OCI-LY7 (cell line): Measurements from ENCODE around the gene FAM217B. TPM values are rescaled to one million over a fixed set of nuclear protein-coding genes. Genes with fewer than 3 reads are reported as not detected.

Experiments
- BruUV-seq: library from RNA; stranded (reverse); fragments of 400-500 nt; replicated peaks from 2 replicates; lab custom pipeline; 2021; lab: Mats Ljungman, UMichigan
- CTCF ChIA-PET: fragments of 300-600 bp; sonication (Branson Sonifier 250); formaldehyde crosslinking; loops from one replicate; lab custom pipeline; 2022; ENCODE audit warnings: antibody characterized with exemption; ENCODE audit not compliant: unreplicated experiment; lab: Charles Lee
- POLR2A ChIA-PET: fragments of 300-600 bp; sonication (Branson Sonifier 250); formaldehyde crosslinking; loops from one replicate; lab custom pipeline; 2022; ENCODE audit warnings: antibody characterized with exemption; lab: Charles Lee
- DNase-seq: peaks from one replicate; pipeline ENCODE4 v3.0.0-alpha.2; 2015; ENCODE audit warnings: low spot score
- H2AFZ ChIP-seq: fragments of 200-600 bp; sonication (generic), shearing (Covaris generic); 2 replicates; pipeline ENCODE4 v1.6.1; 2014; ENCODE audit warnings: mild to moderate bottlenecking, antibody characterized with exemption, low read length, moderate library complexity
- H3K27ac ChIP-seq: fragments of 200-600 bp; sonication (generic); 2 replicates; pipeline ENCODE4 v1.5.1; 2014; ENCODE audit warnings: mixed run types, low read depth, mild to moderate bottlenecking, moderate library complexity, low read length, inconsistent platforms; ENCODE audit not compliant: poor library complexity, severe bottlenecking
- H3K36me3 ChIP-seq: fragments of 200-600 bp; sonication (generic); 2 replicates; pipeline ENCODE4 v1.6.1; 2014; ENCODE audit warnings: mild to moderate bottlenecking, antibody characterized with exemption, low read length, moderate library complexity, mixed read lengths; ENCODE audit not compliant: insufficient read depth
- H3K4me1 ChIP-seq: fragments of 200-600 bp; sonication (generic); 2 replicates; pipeline ENCODE4 v1.5.1; 2014; ENCODE audit warnings: mild to moderate bottlenecking, low read length; ENCODE audit not compliant: insufficient read depth, poor library complexity, severe bottlenecking
- H3K4me2 ChIP-seq: fragments of 200-600 bp; sonication (generic); 2 replicates; pipeline ENCODE4 v1.6.1; 2014; ENCODE audit warnings: mild to moderate bottlenecking, low read length
- H3K4me3 ChIP-seq: fragments of 200-600 bp; sonication (generic); 2 replicates; pipeline ENCODE4 v1.5.1; 2014; ENCODE audit warnings: mild to moderate bottlenecking, low read depth, low read length; ENCODE audit not compliant: poor library complexity, severe bottlenecking
- H3K79me2 ChIP-seq: fragments of 200-600 bp; sonication (generic); 2 replicates; pipeline ENCODE4 v1.6.1; 2016; ENCODE audit warnings: low read depth, mild to moderate bottlenecking, low read length, moderate library complexity, mixed read lengths; ENCODE audit not compliant: insufficient read depth
- H3K9me2 ChIP-seq: fragments of 200-600 bp; sonication (generic); 2 replicates; pipeline ENCODE4 v1.6.1; 2016; ENCODE audit warnings: mild to moderate bottlenecking, low read length, mixed read lengths; ENCODE audit not compliant: insufficient read depth
- H3K9me3 ChIP-seq: fragments of 200-600 bp; sonication (generic); 2 replicates; pipeline ENCODE4 v1.6.1; 2014; ENCODE audit warnings: mild to moderate bottlenecking, mixed run types, low read length, mixed read lengths
- H4K20me1 ChIP-seq: fragments of 200-600 bp; sonication (generic); 2 replicates; pipeline ENCODE4 v1.6.1; 2014; ENCODE audit warnings: mild to moderate bottlenecking, antibody characterized with exemption, low read length, moderate library complexity, mixed read lengths; ENCODE audit not compliant: insufficient read depth
- CTCF ChIP-seq: fragments of 200-600 bp; sonication (generic); conservative IDR thresholded peaks from 2 replicates; pipeline ENCODE4 v1.5.1; 2014; ENCODE audit warnings: mild to moderate bottlenecking, antibody characterized with exemption, low read length, moderate library complexity, mixed read lengths
- EZH2phosphoT487 ChIP-seq: fragments of 200-600 bp; sonication (generic); IDR thresholded peaks from 2 replicates; pipeline ENCODE4 v1.6.1; 2018; ENCODE audit warnings: low read depth, borderline replicate concordance, mild to moderate bottlenecking, mixed run types, antibody characterized with exemption, low read length, moderate library complexity, mixed read lengths
- intact Hi-C: fragments of 100-400 bp; cut with micrococcal nuclease; formaldehyde crosslinking; loops from one replicate; pipeline ENCODE4 v1.10.0; 2022; ENCODE audit not compliant: unreplicated experiment
- total RNA-seq, 2 experiments: library from RNA; depleted of rRNA in 1 of 2; stranded (reverse); fragments of >200 nt in 1 of 2; shearing (Covaris generic) in 1 of 2; gene quantifications; 2 replicates each; pipeline ENCODE4 v1.2.3, GENCODE V29; 2014 to 2022

Gene FAM217B
- total RNA-seq, 2 experiments from 2014 or later, result 18.0 to 28.3 TPM

GRCh38 chr20:59996108-59996507 is 55.9 kb downstream of the FAM217B start:
- no peak overlapping the region for H3K4me2 ChIP-seq
- no peaks in the 10 kb centered on the region for H3K9me2 ChIP-seq
- TF ChIP-seq EZH2phosphoT487 (no peak), CTCF (no peak)
- no peaks in the 10 kb centered on the region for H4K20me1 ChIP-seq
- H3K4me3 ChIP-seq, result no peak overlapping the region
- no peaks in the 10 kb centered on the region for H3K79me2 ChIP-seq
- ChIA-PET CTCF (interaction anchor here (0.6 kb wide), 1 partner anchor 14 kb away, joined by 5 read pairs; no protein-coding TSS in a partner anchor), POLR2A (no interaction called here)
- H3K36me3 ChIP-seq, result no peaks in the 10 kb centered on the region
- H2AFZ ChIP-seq, result no peak overlapping the region
- intact Hi-C loops, result no loop called here
- H3K27ac ChIP-seq, result no peak overlapping the region
- no TSS peak for BruUV-seq
- H3K9me3 ChIP-seq, result no peaks in the 10 kb centered on the region
- no peaks in the 10 kb centered on the region for H3K4me1 ChIP-seq
- no peak for DNase-seq

GRCh38 chr20:59997896-59998295 is 57.7 kb downstream of the FAM217B start:
- no peaks in the 10 kb centered on the region for H3K9me2 ChIP-seq
- ChIA-PET CTCF (no interaction called here), POLR2A (no interaction called here)
- H4K20me1 ChIP-seq, result no peaks in the 10 kb centered on the region
- no peaks in the 10 kb centered on the region for H3K79me2 ChIP-seq
- H3K9me3 ChIP-seq, result no peaks in the 10 kb centered on the region
- BruUV-seq, result no TSS peak
- DNase-seq, result no peak
- H3K27ac ChIP-seq, result no peak overlapping the region
- intact Hi-C loops, result no loop called here
- no peak overlapping the region for H3K4me3 ChIP-seq
- H3K4me1 ChIP-seq, result no peaks in the 10 kb centered on the region
- H3K4me2 ChIP-seq, result no peak overlapping the region
- TF ChIP-seq EZH2phosphoT487 (no peak), CTCF (no peak)
- H3K36me3 ChIP-seq, result no peaks in the 10 kb centered on the region
- H2AFZ ChIP-seq, result no peak overlapping the region

Other genes starting within 250 kb of the FAM217B start
- 0.36 and 0.38 TPM in 2 replicates for gene SYCP2, start 6.8 kb upstream of the FAM217B start, total RNA-seq (2014; rRNA removed; shearing (Covaris generic))
- 0.19 and 0.22 TPM in 2 replicates for gene SYCP2, start 6.8 kb upstream of the FAM217B start, total RNA-seq (2022)
- 3.2 and 4.5 TPM in 2 replicates for gene PPP1R3D, start 84 bp upstream of the FAM217B start, total RNA-seq (2014; rRNA removed; shearing (Covaris generic))
- gene PPP1R3D, start 84 bp upstream of the FAM217B start, total RNA-seq (2022), result 4.9 and 5.1 TPM in 2 replicates
- 0.19 TPM in 1 of 2 replicates, not detected in the other for gene CDH26, start 18.0 kb downstream of the FAM217B start, total RNA-seq (2014; rRNA removed; shearing (Covaris generic))
- 0.26 and 0.36 TPM in 2 replicates for gene CDH26, start 18.0 kb downstream of the FAM217B start, total RNA-seq (2022)